ENCODE data around the gene DVL3. TPM values are rescaled to one million over a fixed set of nuclear protein-coding genes. Genes with fewer than 3 reads are reported as not detected.
A peak's percentile ranks its signal among the peaks of the same experiment; 100 is the strongest.

The DVL3 gene
- total and polyA plus RNA-seq, 11 donors: 36.3 to 94.2 (median 64.8) TPM

DNA sequence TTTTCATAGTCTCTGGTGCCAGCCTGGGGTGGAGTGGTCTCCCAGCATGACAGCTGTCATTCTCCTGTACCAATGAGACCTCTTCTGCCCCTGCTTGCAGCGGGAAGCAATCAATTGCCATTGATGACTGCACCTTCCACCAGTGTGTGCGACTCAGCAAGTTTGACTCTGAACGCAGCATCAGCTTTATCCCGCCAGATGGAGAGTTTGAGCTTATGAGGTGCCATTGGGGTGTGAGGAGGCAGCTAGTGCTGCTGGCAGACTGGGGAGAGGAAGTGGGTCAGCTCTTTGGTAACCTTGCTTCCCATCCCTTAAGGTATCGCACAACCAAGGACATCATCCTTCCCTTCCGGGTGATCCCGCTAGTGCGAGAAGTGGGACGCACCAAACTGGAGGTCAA lies 26.4 kb downstream of the DVL3 start:
- TF ChIP-seq POLR2A (IDR thresholded peaks at IDR 0.05): no peak
- TF ChIP-seq, protein P1, sequence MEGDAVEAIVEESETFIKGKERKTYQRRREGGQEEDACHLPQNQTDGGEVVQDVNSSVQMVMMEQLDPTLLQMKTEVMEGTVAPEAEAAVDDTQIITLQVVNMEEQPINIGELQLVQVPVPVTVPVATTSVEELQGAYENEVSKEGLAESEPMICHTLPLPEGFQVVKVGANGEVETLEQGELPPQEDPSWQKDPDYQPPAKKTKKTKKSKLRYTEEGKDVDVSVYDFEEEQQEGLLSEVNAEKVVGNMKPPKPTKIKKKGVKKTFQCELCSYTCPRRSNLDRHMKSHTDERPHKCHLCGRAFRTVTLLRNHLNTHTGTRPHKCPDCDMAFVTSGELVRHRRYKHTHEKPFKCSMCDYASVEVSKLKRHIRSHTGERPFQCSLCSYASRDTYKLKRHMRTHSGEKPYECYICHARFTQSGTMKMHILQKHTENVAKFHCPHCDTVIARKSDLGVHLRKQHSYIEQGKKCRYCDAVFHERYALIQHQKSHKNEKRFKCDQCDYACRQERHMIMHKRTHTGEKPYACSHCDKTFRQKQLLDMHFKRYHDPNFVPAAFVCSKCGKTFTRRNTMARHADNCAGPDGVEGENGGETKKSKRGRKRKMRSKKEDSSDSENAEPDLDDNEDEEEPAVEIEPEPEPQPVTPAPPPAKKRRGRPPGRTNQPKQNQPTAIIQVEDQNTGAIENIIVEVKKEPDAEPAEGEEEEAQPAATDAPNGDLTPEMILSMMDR (IDR thresholded peaks at IDR 0.05): no peak
- intact Hi-C loops (cut with DNase I): loop anchor here in 3 of 10 donors (5.0 to 10.0 kb wide), 3 partner anchors 39 to 133 kb away; partner anchors contain the start of genes EIF4G1 (in 2 of the 3) and EIF2B5 (in 1 of the 3)
- Histone ChIP-seq H3K4me3 (no peak overlapping the region), H3K27ac (no peak overlapping the region), H3K36me3 (peaks cover 11 to 84% (median 77%) of the 10 kb centered on the region in 9 donors), H3K9me3 (no peaks in the 10 kb centered on the region), H3K27me3 (no peaks in the 10 kb centered on the region), H3K4me1 (peaks cover 0 to 49% (median 23%) of the 10 kb centered on the region in 12 donors)
- ATAC-seq (no peak), DNase-seq (no peak)
- 86 to 97% (median 95%) methylated on average over 9 of the region's 9 CpGs for WGBS, 4 donors

DNA sequence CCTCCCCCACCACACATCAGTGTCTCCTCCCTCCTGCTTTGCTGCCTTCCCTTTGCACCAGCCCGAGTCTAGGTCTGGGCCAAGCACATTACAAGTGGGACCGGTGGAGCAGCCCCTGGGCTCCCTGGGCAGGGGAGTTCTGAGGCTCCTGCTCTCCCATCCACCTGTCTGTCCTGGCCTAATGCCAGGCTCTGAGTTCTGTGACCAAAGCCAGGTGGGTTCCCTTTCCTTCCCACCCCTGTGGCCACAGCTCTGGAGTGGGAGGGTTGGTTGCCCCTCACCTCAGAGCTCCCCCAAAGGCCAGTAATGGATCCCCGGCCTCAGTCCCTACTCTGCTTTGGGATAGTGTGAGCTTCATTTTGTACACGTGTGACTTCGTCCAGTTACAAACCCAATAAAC lies 28.5 kb downstream of the DVL3 start:
- WGBS, 4 donors: 78 to 84% (median 82%) methylated on average over 3 to 5 of the region's 5 CpGs
- intact Hi-C loops (cut with DNase I): loop anchor here in 3 of 10 donors (5.0 to 10.0 kb wide), 3 partner anchors 41 to 131 kb away; partner anchors contain the start of genes EIF4G1 (in 2 of the 3) and EIF2B5 (in 1 of the 3)
- DNase-seq: no peak

DNA sequence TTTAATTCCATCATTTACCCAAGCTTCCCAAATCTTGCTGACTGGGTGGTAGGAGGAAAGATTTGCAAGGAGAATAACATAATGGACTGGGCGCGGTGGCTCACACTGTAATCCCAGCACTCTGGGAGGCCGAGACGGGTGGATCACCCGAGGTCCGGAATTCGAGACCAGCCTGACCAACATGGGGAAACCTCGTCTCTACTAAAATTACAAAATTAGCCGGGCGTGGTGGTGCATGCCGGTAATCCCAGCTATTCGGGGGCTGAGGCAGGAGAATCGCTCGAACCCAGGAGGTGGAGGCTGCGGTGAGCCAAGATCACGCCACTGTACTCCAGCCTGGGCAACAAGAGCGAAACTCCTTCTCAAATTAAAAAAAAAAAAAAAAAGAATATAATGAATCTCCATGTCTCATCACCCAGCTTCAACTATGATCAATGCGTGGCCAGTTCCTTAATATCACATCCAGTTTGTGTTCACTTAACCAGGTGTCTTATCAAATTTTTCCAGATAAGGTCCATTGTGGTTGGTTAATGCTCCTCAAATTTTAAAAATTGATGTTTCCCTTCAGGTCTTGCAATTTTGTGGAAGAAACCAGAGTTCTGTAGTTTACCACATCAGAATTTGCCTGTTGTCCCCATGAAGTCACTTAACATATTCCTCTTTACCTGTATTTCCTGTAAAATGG lies 29.5 kb downstream of the DVL3 start:
- intact Hi-C loops (cut with DNase I): loop anchor here in 8 of 10 donors (1.0 to 10.0 kb wide), 10 partner anchors 7 to 130 kb away; partner anchors contain the start of genes EEF1AKMT4 (in 4 of the 8), EIF2B5 (in 4 of the 8), ALG3 (in 3 of the 8) and EIF4G1 (in 2 of the 8)
- 92 to 96% (median 95%) methylated on average over 18 of the region's 18 CpGs for WGBS, 4 donors
- Histone ChIP-seq H3K27me3 (no peaks in the 10 kb centered on the region), H3K27ac (peak overlapping the region in 11 of 12 donors; percentile 88 to 96 (median 92)), H3K36me3 (peaks cover 11 to 79% (median 71%) of the 10 kb centered on the region in 9 donors), H3K4me3 (peak overlapping the region in 1 of 12 donors; percentile 92), H3K4me1 (peaks cover 0 to 36% (median 24%) of the 10 kb centered on the region in 12 donors), H3K9me3 (no peaks in the 10 kb centered on the region)
- ATAC-seq (no peak), DNase-seq (no peak)
- TF ChIP-seq, protein P1 (IDR thresholded peaks at IDR 0.05): no peak
- TF ChIP-seq POLR2A (IDR thresholded peaks at IDR 0.05): no peak

More for the DNA sequence above, 28.5 kb downstream of the DVL3 start:
- H3K27me3 ChIP-seq: no peaks in the 10 kb centered on the region
- no peak for TF ChIP-seq POLR2A (IDR thresholded peaks at IDR 0.05)
- TF ChIP-seq, protein P1 (IDR thresholded peaks at IDR 0.05): no peak
- no peaks in the 10 kb centered on the region for H3K9me3 ChIP-seq
- no peak overlapping the region for H3K27ac ChIP-seq
- peaks cover 11 to 79% (median 71%) of the 10 kb centered on the region in 9 donors for H3K36me3 ChIP-seq
- H3K4me1 ChIP-seq: peaks cover 0 to 47% (median 24%) of the 10 kb centered on the region in 12 donors
- no peak for ATAC-seq
- H3K4me3 ChIP-seq: no peak overlapping the region

Data from heart left ventricle (tissue), 16 donors.